DND-41 (cell line): Measurements from ENCODE around the gene CMTR1.
A peak's percentile ranks its signal among the peaks of the same experiment; 100 is the strongest.

ENCODE experiments used
- ATAC-seq: fragments of 200-7000 bp; cut with Tn5 transposase; 3 replicates; pipeline ENCODE4 v1.9.1; 2021; ENCODE audit warnings: low read depth; ENCODE audit not compliant: insufficient read depth
- DNase-seq: peaks from one replicate; pipeline ENCODE4 v3.0.0-alpha.2; 2020
- H2AFZ ChIP-seq: 2 replicates; pipeline ENCODE4 v1.6.0; 2012; ENCODE audit warnings: low read depth, low read length
- H3K27ac ChIP-seq: 2 replicates; pipeline ENCODE4 v1.5.1; 2012; ENCODE audit warnings: low read length, inconsistent platforms
- H3K27me3 ChIP-seq: fragments of 200-600 bp; sonication (generic); 2 replicates; pipeline ENCODE4 v1.6.0; 2012; ENCODE audit warnings: low read length, mild to moderate bottlenecking, inconsistent platforms; ENCODE audit not compliant: insufficient read depth, poor library complexity
- H3K36me3 ChIP-seq: 2 replicates; pipeline ENCODE4 v1.5.1; 2012; ENCODE audit warnings: low read length, inconsistent platforms; ENCODE audit not compliant: insufficient read depth
- H3K4me1 ChIP-seq: 2 replicates; pipeline ENCODE4 v1.5.1; 2012; ENCODE audit warnings: mild to moderate bottlenecking, low read length; ENCODE audit not compliant: insufficient read depth
- H3K4me2 ChIP-seq: 2 replicates; pipeline ENCODE4 v1.6.0; 2012; ENCODE audit warnings: mild to moderate bottlenecking, moderate library complexity, low read length, inconsistent platforms; ENCODE audit not compliant: insufficient read depth
- H3K4me3 ChIP-seq, 2 experiments: fragments of 200-600 bp in 1 of 2; shearing (Covaris generic) in 1 of 2; 2 replicates each; pipeline ENCODE4 v1.5.1; 2012 to 2016; ENCODE audit warnings: inconsistent platforms in 2 of 2, low read length in 2 of 2, mild to moderate bottlenecking in 2 of 2, low read depth in 1 of 2, moderate library complexity in 1 of 2
- H3K79me2 ChIP-seq: 2 replicates; pipeline ENCODE4 v1.6.0; 2012; ENCODE audit warnings: low read length, inconsistent platforms; ENCODE audit not compliant: insufficient read depth
- H3K9ac ChIP-seq: 2 replicates; pipeline ENCODE4 v1.6.0; 2012; ENCODE audit warnings: low read depth, mild to moderate bottlenecking, inconsistent platforms, low read length, moderate library complexity
- H3K9me3 ChIP-seq: 2 replicates; pipeline ENCODE4 v1.5.1; 2012; ENCODE audit warnings: low read length, moderate library complexity, mild to moderate bottlenecking, inconsistent platforms; ENCODE audit not compliant: insufficient read depth, severe bottlenecking
- H4K20me1 ChIP-seq: 2 replicates; pipeline ENCODE4 v1.6.0; 2012; ENCODE audit warnings: low read length; ENCODE audit not compliant: insufficient read depth
- EZH2 ChIP-seq: IDR thresholded peaks from 3 replicates; pipeline ENCODE4 v1.6.1; 2012; ENCODE audit warnings: borderline replicate concordance, low read depth, mild to moderate bottlenecking, moderate library complexity, low read length, inconsistent platforms; ENCODE audit not compliant: severe bottlenecking
- TF ChIP-seq, protein P1 (sequence below): IDR thresholded peaks from 2 replicates; pipeline ENCODE4 v1.5.1; 2012; ENCODE audit warnings: borderline replicate concordance, low read length, moderate library complexity, mild to moderate bottlenecking; ENCODE audit not compliant: poor library complexity, severe bottlenecking; ENCODE audit errors: extremely low read depth

The CMTR1 gene

DNA sequence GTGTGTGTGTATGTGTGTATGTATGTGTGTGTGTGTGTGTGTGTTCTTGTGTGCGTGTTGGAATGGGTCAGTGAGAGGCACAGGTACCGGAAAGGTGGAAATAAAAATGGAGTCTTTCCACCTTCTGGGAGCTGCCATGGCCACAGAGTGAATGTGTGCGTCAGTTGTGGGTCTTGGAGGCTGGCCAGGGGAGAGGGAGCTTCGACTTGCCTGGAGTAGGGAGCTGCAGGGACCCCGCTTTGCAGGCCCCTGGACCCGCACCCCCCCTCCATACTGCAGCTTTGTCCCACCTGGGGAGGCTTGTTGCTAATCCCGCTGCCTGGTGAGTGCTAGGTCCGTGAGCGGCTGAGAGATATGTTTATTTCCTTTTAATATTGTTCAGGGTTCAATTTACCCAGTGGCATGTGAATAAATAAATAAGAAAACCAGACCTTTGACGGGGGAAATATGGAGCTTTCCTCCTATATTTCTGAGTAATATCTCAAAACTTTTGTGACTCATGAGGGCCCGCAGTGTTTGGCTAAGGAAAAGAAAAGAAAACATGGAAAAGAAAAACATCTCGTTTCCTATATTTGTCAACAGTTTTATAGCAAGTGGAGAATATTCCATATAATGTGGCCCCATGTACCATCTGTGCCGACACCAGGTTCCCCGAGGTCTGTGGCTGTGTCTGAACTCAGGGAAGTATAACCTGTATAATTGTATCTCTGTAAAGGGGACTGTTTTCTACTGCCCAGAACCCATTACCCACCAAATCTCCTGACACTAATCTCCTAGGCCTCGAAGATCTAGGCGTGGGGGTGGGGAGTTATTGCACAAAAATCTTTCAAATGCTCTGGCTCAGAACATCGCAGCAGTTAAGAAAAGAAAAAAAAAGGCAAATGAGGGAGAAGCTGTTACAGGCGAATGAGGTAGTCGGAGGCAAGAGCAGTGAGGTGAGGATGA lies 91.3 kb downstream of the CMTR1 start:
- no peak for DNase-seq
- Histone ChIP-seq H3K27ac (no peak overlapping the region), H3K4me2 (no peak overlapping the region)

GRCh38 chr6:37524970-37525318 lies 91.9 kb downstream of the CMTR1 start:
- no peaks in the 10 kb centered on the region for H3K9me3 ChIP-seq
- no peak for ATAC-seq
- H3K4me3 ChIP-seq, result no peak overlapping the region
- H2AFZ ChIP-seq, result no peak overlapping the region
- no peak for DNase-seq
- peaks cover 9% of the 10 kb centered on the region for H3K4me1 ChIP-seq
- 0 out of 2 replicates have a peak, but pooled peaks cover 2% of the 10 kb centered on the region for H4K20me1 ChIP-seq
- H3K4me2 ChIP-seq, result no peak overlapping the region
- no peak overlapping the region for H3K9ac ChIP-seq
- no peak for TF ChIP-seq EZH2
- TF ChIP-seq, protein P1, sequence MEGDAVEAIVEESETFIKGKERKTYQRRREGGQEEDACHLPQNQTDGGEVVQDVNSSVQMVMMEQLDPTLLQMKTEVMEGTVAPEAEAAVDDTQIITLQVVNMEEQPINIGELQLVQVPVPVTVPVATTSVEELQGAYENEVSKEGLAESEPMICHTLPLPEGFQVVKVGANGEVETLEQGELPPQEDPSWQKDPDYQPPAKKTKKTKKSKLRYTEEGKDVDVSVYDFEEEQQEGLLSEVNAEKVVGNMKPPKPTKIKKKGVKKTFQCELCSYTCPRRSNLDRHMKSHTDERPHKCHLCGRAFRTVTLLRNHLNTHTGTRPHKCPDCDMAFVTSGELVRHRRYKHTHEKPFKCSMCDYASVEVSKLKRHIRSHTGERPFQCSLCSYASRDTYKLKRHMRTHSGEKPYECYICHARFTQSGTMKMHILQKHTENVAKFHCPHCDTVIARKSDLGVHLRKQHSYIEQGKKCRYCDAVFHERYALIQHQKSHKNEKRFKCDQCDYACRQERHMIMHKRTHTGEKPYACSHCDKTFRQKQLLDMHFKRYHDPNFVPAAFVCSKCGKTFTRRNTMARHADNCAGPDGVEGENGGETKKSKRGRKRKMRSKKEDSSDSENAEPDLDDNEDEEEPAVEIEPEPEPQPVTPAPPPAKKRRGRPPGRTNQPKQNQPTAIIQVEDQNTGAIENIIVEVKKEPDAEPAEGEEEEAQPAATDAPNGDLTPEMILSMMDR, result no peak
- peaks cover 2% of the 10 kb centered on the region for H3K27me3 ChIP-seq
- H3K27ac ChIP-seq, result no peak overlapping the region
- H3K79me2 ChIP-seq, result no peaks in the 10 kb centered on the region
- H3K36me3 ChIP-seq, result no peaks in the 10 kb centered on the region

More for the DNA sequence above, 91.3 kb downstream of the CMTR1 start:
- H3K36me3 ChIP-seq, result no peaks in the 10 kb centered on the region
- TF ChIP-seq EZH2, result no peak
- TF ChIP-seq, protein P1, result no peak
- no peak overlapping the region for H2AFZ ChIP-seq
- no peak overlapping the region for H3K9ac ChIP-seq
- H3K27me3 ChIP-seq, result no peaks in the 10 kb centered on the region
- no peaks in the 10 kb centered on the region for H3K79me2 ChIP-seq
- ATAC-seq, result no peak
- H3K9me3 ChIP-seq, result no peaks in the 10 kb centered on the region
- no peak overlapping the region for H3K4me3 ChIP-seq
- peaks cover 9% of the 10 kb centered on the region for H3K4me1 ChIP-seq
- 0 out of 2 replicates have a peak, but pooled peaks cover 2% of the 10 kb centered on the region for H4K20me1 ChIP-seq

DNA sequence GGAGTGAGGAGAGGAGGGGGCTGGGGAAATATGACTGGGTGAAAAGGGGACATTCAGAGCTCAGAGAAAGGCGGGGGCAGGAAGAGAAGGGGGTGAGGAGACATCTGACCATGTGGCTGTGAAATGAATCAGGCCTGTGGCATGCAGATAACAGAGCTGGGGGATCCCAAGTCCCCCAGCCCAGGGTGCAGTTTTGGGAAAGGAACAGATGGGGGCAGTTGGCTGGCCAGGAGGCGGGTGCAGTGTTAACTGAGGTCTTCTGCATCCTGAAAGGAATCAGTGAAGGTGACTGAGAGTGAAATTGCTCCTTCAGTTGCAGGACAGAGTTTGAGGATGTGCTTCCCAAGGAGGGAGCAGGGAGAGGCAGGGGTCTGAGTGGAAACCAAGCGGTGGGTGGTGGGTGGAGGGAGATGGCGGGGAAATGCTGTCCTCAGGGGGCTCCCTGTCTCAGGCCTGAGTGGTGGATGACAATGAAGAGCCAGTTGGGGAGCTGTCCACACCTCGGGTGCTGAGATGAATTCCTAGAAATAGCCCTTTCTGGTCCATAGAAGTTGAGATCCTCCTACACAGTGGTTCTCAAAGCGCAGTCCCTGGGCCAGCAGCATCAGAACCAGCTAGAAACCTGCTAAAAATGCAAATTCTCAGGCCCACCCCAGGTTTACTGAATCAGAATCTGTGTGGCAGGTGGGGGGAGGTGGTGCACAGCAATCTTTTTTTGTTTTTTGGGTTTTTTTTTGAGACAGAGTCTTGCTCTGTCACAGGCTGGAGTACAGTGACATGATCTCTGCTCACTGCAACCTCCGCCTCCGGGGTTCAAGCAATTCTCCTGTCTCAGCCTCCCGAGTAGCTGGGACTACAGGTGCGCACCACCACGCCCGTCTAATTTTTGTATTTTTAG lies 92.7 kb downstream of the CMTR1 start:
- Histone ChIP-seq H4K20me1 (0 out of 2 replicates have a peak, but pooled peaks cover 2% of the 10 kb centered on the region), H3K27ac (no peak overlapping the region), H3K4me1 (peaks cover 6% of the 10 kb centered on the region), H3K79me2 (no peaks in the 10 kb centered on the region), H3K4me3 (no peak overlapping the region), H3K9me3 (no peaks in the 10 kb centered on the region), H3K9ac (no peak overlapping the region), H2AFZ (no peak overlapping the region), H3K27me3 (peaks cover 2% of the 10 kb centered on the region), H3K4me2 (no peak overlapping the region), H3K36me3 (no peaks in the 10 kb centered on the region)
- ATAC-seq (peak; percentile 48; the same call in 2 of the 3 replicates), DNase-seq (peak; percentile 49)
- TF ChIP-seq, protein P1, result no peak
- TF ChIP-seq EZH2, result no peak
